Measurements from ENCODE around the gene TM2D1.

- TF ChIP-seq CTCF (conservative IDR thresholded peaks at IDR 0.05) = no peak
- TF ChIP-seq ZFX (IDR thresholded peaks at IDR 0.05) = no peak
These were observed 2.6 kb upstream of the TM2D1 start for GRCh38 chr1:61727544-61727943.
